IgD-negative memory B cell (primary cell): ENCODE data around the gene HTR6. TPM values are rescaled to one million over a fixed set of nuclear protein-coding genes. Genes with fewer than 3 reads are reported as not detected.
"Not testable (repeated sequence)": the region's sequence is repeated elsewhere in the genome, so short reads cannot be mapped to it uniquely, and the experiment has no call there.

Experiments used
- H3K27ac Mint-ChIP-seq, 3 donors: one replicate each; pipeline ENCODE4 v1.8.0; 2020 to 2022; ENCODE audit warnings: mild to moderate bottlenecking in 3 of 3, mixed read lengths in 3 of 3, moderate library complexity in 1 of 3
- H3K27me3 Mint-ChIP-seq: one replicate; pipeline ENCODE4 v1.8.0; 2021; ENCODE audit warnings: mixed read lengths
- H3K36me3 Mint-ChIP-seq: one replicate; pipeline ENCODE4 v1.8.0; 2020; ENCODE audit warnings: mild to moderate bottlenecking, mixed read lengths
- H3K4me1 Mint-ChIP-seq, 3 donors: one replicate each; pipeline ENCODE4 v1.8.0; 2020 to 2022; ENCODE audit warnings: mixed read lengths in 3 of 3, mild to moderate bottlenecking in 1 of 3
- H3K4me3 Mint-ChIP-seq, 4 donors: one replicate each; pipeline ENCODE4 v1.8.0; 2020 to 2022; ENCODE audit warnings: mild to moderate bottlenecking in 4 of 4, mixed read lengths in 4 of 4, moderate library complexity in 3 of 4
- H3K9me3 Mint-ChIP-seq, 3 donors: one replicate each; pipeline ENCODE4 v1.8.0; 2020 to 2021; ENCODE audit warnings: mixed read lengths in 3 of 3, mild to moderate bottlenecking in 1 of 3
- polyA plus RNA-seq: library from polyadenylated mRNA; unstranded; fragments of 300-500 nt; fragmentation: Illumina TruSeq; gene quantifications from one replicate; pipeline ENCODE4 v1.2.3, GENCODE V29; 2021

Gene HTR6
- polyA plus RNA-seq, 1 donor from 2014 or later = not detected

GRCh38 chr1:19630720-19631395, 33.8 kb upstream of the HTR6 start:
- H3K27ac Mint-ChIP-seq = no peak overlapping the region
- peaks cover 11% of the 10 kb centered on the region for H3K36me3 Mint-ChIP-seq
- no peaks in the 10 kb centered on the region for H3K27me3 Mint-ChIP-seq

GRCh38 chr1:19632211-19632610, 32.5 kb upstream of the HTR6 start:
- no peaks in the 10 kb centered on the region for H3K9me3 Mint-ChIP-seq
- peaks cover 7% of the 10 kb centered on the region for H3K36me3 Mint-ChIP-seq
- H3K27ac Mint-ChIP-seq = no peak overlapping the region
- no peaks in the 10 kb centered on the region for H3K27me3 Mint-ChIP-seq
- peaks cover 0 to 3% (median 0%) of the 10 kb centered on the region in 3 donors for H3K4me1 Mint-ChIP-seq
- no peak overlapping the region for H3K4me3 Mint-ChIP-seq

More at GRCh38 chr1:19630720-19631395, 33.8 kb upstream of the HTR6 start:
- Mint-ChIP-seq H3K4me3 (no peak overlapping the region), H3K9me3 (no peaks in the 10 kb centered on the region), H3K4me1 (peaks cover 0 to 3% (median 0%) of the 10 kb centered on the region in 3 donors)

GRCh38 chr1:19633106-19633505, 31.6 kb upstream of the HTR6 start:
- Mint-ChIP-seq H3K9me3 (no peaks in the 10 kb centered on the region), H3K27ac (no peak overlapping the region), H3K27me3 (no peaks in the 10 kb centered on the region), H3K36me3 (peaks cover 4% of the 10 kb centered on the region), H3K4me3 (no peak overlapping the region), H3K4me1 (peaks cover 0 to 3% (median 0%) of the 10 kb centered on the region in 3 donors)

GRCh38 chr1:19635064-19635463, 29.6 kb upstream of the HTR6 start:
- H3K4me1 Mint-ChIP-seq, H3K27me3 Mint-ChIP-seq, H3K9me3 Mint-ChIP-seq, H3K4me3 Mint-ChIP-seq, H3K36me3 Mint-ChIP-seq, H3K27ac Mint-ChIP-seq: not testable (repeated sequence)

- peaks cover 7% of the 10 kb centered on the region for H3K27me3 Mint-ChIP-seq
- H3K27ac Mint-ChIP-seq = no peak overlapping the region
- peaks cover 0 to 2% (median 0%) of the 10 kb centered on the region in 3 donors for H3K4me1 Mint-ChIP-seq
- no peaks in the 10 kb centered on the region for H3K36me3 Mint-ChIP-seq
- H3K4me3 Mint-ChIP-seq = no peak overlapping the region
- H3K9me3 Mint-ChIP-seq = no peaks in the 10 kb centered on the region
Observed at GRCh38 chr1:19635646-19636045, 29.0 kb upstream of the HTR6 start.

GRCh38 chr1:19636065-19636464, 28.6 kb upstream of the HTR6 start:
- H3K27ac Mint-ChIP-seq = no peak overlapping the region
- no peaks in the 10 kb centered on the region for H3K9me3 Mint-ChIP-seq
- peaks cover 0 to 2% (median 0%) of the 10 kb centered on the region in 3 donors for H3K4me1 Mint-ChIP-seq
- peaks cover 10% of the 10 kb centered on the region for H3K27me3 Mint-ChIP-seq
- H3K4me3 Mint-ChIP-seq = no peak overlapping the region
- no peaks in the 10 kb centered on the region for H3K36me3 Mint-ChIP-seq

GRCh38 chr1:19636749-19637148, 27.9 kb upstream of the HTR6 start:
- not testable (repeated sequence) for H3K27ac Mint-ChIP-seq, H3K4me1 Mint-ChIP-seq, H3K36me3 Mint-ChIP-seq, H3K4me3 Mint-ChIP-seq, H3K9me3 Mint-ChIP-seq
- H3K27me3 Mint-ChIP-seq = peaks cover 16% of the 10 kb centered on the region

- Mint-ChIP-seq H3K4me1 (peaks cover 0 to 2% (median 0%) of the 10 kb centered on the region in 3 donors), H3K36me3 (no peaks in the 10 kb centered on the region), H3K27ac (no peak overlapping the region), H3K9me3 (no peaks in the 10 kb centered on the region), H3K4me3 (no peak overlapping the region), H3K27me3 (peaks cover 19% of the 10 kb centered on the region)
Observed at GRCh38 chr1:19637606-19638005, 27.1 kb upstream of the HTR6 start.

GRCh38 chr1:19639228-19639627, 25.4 kb upstream of the HTR6 start:
- H3K27me3 Mint-ChIP-seq = peaks cover 31% of the 10 kb centered on the region
- not testable (repeated sequence) for H3K27ac Mint-ChIP-seq, H3K4me1 Mint-ChIP-seq, H3K4me3 Mint-ChIP-seq, H3K36me3 Mint-ChIP-seq, H3K9me3 Mint-ChIP-seq

- H3K9me3 Mint-ChIP-seq = no peaks in the 10 kb centered on the region
- no peak overlapping the region for H3K4me3 Mint-ChIP-seq
- peaks cover 34% of the 10 kb centered on the region for H3K27me3 Mint-ChIP-seq
- no peaks in the 10 kb centered on the region for H3K36me3 Mint-ChIP-seq
- H3K4me1 Mint-ChIP-seq = peaks cover 0 to 5% (median 4%) of the 10 kb centered on the region in 3 donors
- no peak overlapping the region for H3K27ac Mint-ChIP-seq
Observed at GRCh38 chr1:19639999-19640362, 24.7 kb upstream of the HTR6 start.

- Mint-ChIP-seq H3K27me3 (peaks cover 35% of the 10 kb centered on the region), H3K27ac (no peak overlapping the region), H3K4me3 (no peak overlapping the region), H3K36me3 (no peaks in the 10 kb centered on the region), H3K4me1 (peaks cover 0 to 5% (median 4%) of the 10 kb centered on the region in 3 donors), H3K9me3 (no peaks in the 10 kb centered on the region)
Observed at GRCh38 chr1:19640363-19641316, 24.0 kb upstream of the HTR6 start.

- Mint-ChIP-seq H3K9me3 (no peaks in the 10 kb centered on the region), H3K4me1 (peaks cover 0 to 8% (median 6%) of the 10 kb centered on the region in 3 donors), H3K4me3 (peak overlapping the region; percentile 77 to 91 (median 87)), H3K27ac (peak overlapping the region in 2 of 3 donors; percentile 19 to 86), H3K36me3 (no peaks in the 10 kb centered on the region), H3K27me3 (peaks cover 55% of the 10 kb centered on the region)
Observed at GRCh38 chr1:19643121-19643520, 21.6 kb upstream of the HTR6 start.

- no peaks in the 10 kb centered on the region for H3K36me3 Mint-ChIP-seq
- peak within 1 kb of the TSS; percentile 84 to 97 (median 90) for H3K4me3 Mint-ChIP-seq
- H3K27me3 Mint-ChIP-seq = peaks cover 56% of the 10 kb centered on the region
- peaks cover 0 to 8% (median 6%) of the 10 kb centered on the region in 3 donors for H3K4me1 Mint-ChIP-seq
- H3K27ac Mint-ChIP-seq = peak within 1 kb of the TSS; percentile 57 to 86 (median 64)
- H3K9me3 Mint-ChIP-seq = no peaks in the 10 kb centered on the region
Observed at GRCh38 chr1:19643602-19644394, 20.9 kb upstream of the HTR6 start, which contains the start of gene NBL1. NBL1 (plus strand) TSS chr1:19644311; CDS start chr1:19655031, 10,720 bp downstream.

- peaks cover 2% of the 10 kb centered on the region for H3K36me3 Mint-ChIP-seq
- H3K4me3 Mint-ChIP-seq = no peak overlapping the region
- H3K9me3 Mint-ChIP-seq = no peaks in the 10 kb centered on the region
- peaks cover 57% of the 10 kb centered on the region for H3K27me3 Mint-ChIP-seq
- no peak overlapping the region for H3K27ac Mint-ChIP-seq
- peaks cover 0 to 8% (median 6%) of the 10 kb centered on the region in 3 donors for H3K4me1 Mint-ChIP-seq
Observed at GRCh38 chr1:19644395-19644680, 20.3 kb upstream of the HTR6 start.
